GM18868 (cell line): Measurements from ENCODE around the gene MED20.

Experiments
- ATAC-seq: cut with Tn5 transposase; IDR thresholded peaks from one replicate; pipeline ENCODE4 v1.9.1; 2021; ENCODE audit warnings: mild to moderate bottlenecking, moderate library complexity; ENCODE audit not compliant: unreplicated experiment

Gene MED20

DNA sequence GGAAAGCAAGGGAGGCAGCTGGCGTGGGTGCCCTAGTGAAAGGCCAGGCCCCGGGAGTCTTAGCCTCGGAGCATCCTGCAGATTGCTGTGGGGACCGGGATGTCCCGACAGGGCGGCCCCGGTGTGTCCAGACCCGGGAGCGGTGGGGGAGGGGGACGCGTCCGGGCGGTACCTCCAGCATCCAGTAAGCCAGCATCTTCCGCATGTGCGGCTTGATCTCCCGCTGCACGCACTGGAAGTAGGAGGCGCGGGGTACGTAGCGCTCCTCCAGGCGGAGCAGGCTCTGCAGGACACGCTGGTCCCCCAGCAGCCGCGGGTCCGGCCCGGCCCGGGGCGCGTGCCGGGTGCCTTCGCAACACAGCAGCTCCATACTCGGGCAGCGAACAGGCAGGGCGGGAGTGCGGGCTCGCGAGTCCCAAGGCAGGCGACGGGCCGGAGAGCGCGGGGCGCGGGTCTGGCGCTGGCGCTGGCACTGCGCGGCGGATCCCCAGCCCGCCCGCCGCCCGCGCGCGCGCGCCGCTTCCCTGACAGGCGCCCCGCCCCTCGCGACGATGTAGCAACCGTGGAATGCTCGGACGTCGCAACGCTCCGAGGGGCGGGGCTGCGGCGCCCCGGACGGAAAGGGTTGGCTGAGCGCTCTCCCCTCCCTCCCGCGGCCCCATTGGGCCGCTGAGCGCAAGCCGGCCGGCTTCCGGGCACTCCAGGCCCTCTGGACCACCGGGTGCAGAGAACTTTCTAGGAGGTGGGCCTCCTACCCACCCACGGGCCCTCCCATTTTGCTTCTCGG is 20.5 kb upstream of the MED20 start, which contains the start of gene CCND3:
Gene CCND3, minus strand, starts transcription at position 529 of the 787 bp plus-strand sequence. Its CDS starts 159 bp downstream, at position 370.
- peak; percentile 91 for ATAC-seq

DNA sequence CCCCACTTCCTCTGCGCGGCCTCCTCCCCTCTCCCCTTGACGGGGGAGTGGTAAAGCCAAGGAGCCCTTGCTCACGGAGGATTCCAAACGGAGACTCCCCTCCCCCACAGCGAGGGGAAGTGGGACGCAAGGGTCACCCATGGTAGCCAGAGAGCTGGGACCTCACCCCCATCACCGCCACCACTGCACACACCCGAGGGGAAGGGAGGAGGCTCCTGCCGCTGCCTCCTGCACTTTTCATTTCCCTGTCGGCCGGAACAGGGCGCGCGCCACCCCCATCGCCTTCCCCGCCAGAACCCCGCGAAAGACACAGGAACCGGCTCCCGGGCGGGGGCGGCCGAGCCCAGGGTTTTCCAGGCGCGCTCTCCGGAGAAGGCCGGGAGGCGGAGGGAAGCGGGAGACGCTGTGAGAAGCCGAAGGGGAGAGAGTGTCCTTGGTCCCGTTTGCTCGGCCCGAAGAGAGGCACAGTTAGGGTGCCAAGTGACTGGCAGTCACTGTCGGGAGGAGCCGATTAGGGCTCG is 19.9 kb upstream of the MED20 start:
- no peak for ATAC-seq

DNA sequence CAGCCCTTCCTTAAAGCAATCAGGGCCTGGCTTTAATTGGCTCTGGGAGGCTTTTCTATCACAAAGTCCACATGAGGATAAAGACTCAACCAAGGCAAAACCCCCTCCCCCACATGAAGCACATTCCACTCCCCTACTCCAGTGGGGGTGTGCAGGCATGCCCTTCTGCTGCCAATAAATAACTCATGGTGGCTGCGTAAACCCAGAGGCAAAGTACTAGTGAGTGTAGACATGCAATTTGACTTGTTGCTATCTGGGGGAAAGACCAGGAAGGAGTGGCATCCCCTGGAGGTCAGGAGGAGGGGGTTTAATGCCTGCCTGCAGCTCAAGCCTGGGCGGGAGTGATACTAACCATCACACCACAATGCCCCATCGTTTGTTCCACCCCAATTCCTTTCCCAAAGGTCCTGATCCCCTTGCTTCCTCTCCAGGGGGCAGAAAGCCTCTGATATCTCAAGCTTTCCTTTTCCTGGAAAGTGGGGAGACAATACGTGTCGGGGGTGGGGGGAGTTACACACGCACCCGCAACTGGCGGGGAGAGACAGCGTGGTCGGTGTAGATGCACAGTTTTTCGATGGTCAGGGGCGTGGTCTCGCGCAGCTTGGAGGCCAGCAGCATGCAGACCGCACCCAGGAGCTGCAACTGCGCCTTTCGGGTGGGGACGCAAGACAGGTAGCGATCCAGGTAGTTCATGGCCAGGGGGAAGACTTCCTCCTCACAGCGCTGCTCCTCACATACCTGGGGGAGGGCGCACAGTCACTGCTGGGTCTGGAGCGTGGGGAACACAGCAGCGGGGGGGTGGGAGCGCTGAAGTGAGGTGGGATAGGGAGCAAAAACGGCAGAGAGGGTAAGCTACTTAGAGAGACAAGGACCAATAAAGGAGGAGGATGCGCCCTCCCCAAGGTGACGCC is 19.2 kb upstream of the MED20 start:
- no peak for ATAC-seq

DNA sequence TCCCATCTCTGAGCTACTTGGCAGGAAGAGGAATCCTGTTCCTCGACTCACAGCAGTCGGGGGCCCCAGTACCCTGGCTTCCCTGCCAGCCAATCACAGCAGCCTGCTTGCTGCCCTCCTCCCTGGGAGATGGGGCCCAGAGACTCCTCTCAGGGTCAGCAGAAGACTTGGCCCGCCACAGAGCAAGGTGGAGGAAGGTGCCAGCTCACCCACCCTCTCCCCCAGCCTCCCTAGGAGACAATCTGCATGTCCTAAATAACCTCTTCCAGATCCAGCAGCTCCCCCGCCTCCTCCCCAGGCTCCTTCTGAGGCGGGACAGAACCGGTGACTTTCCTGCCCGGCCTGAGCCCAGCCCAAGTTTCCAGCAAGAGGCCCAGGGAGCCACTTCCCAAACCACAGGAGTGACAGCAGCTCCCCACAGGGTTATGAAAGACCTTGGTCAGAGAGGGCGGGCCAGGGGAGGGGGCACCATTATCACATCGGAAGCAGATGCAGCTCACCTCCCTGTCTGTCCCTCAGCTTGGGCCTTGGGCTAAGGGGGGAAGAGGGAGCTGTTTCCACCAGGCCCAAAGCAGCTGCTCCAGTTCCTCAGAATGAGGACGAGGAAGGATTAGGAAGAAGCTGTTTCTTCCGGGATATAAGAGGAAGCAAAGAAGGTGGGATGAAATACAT is 18.4 kb upstream of the MED20 start:
- ATAC-seq: no peak

DNA sequence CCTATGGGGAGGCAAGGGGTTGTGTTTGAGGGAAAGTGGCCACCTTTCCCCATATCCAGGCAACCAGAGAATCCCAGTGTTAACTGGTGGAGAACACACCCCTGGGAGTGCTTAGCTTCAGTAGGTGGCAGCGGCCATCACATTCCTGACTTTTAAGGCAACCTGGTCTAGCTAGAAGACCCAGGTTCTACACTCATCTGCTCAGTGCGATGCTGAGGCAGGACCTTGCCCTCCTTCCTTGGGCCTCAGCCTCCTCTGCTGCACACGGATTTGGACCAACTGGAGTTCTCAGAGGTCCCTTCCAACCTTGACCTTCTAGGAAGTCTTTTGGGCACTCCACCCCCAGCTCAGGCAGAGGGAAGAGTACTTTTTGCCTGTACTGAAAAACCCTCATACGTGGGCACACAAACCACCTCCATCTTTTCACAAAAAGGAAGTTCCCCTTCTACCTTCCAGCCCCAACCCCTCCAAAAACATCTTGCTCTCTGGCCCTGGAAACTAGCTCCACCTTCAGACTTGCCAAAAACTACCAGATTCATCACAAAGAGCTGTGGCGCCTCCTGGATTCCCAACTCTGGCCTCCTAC is 17.7 kb upstream of the MED20 start:
- no peak for ATAC-seq

DNA sequence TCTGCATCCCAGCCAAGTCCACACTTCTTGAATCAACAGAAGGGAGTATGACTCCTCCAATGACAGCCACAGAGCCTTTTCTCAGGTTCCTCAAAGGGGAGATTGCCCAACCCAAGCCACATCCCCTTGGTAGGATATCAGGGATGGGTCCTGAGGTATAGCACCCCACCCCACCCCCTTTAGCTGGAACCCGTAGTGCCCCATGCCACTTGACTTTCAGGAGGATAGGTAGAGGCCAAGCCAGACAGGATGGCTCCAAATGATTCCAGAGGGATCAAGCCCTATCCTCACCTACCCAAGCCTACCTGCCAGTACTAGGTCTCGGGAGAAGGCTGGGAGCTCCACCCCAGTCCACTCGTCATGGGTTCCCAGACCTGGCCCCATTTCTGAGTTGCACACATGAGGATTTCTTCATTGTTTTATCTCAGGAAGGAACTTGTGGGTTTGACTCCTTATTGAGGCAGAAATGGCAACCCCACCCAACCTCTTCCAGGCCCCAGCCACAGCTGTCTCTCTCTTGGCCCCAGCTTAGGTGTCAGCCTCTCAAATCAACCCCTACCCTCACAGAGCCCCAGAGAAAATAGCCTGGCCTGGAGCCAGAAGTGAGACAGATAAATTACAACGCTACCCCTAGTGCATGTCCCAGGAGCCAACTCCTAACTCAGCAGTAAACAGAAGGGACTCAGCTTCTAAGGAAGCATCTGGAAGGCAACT is 17.1 kb upstream of the MED20 start:
- no peak for ATAC-seq

DNA sequence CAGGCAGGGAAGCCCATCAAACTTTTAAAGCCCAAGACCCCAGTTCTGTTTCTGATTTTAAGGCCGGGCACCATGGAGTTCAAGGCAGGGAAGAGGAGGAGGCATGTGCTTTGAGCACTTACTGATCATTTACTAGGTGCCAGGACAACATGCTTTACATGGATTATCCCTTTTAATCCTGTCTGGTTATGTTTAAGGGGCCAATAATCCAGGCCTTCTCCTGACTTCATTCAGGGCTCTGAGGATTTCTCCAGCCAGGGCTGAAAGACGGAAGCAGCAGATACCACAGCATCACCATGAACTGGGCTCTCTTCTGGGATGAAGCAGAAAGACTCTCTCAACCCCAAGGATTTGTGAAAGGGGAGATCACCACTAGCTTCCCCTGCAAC is 16.5 kb upstream of the MED20 start:
- ATAC-seq: no peak

DNA sequence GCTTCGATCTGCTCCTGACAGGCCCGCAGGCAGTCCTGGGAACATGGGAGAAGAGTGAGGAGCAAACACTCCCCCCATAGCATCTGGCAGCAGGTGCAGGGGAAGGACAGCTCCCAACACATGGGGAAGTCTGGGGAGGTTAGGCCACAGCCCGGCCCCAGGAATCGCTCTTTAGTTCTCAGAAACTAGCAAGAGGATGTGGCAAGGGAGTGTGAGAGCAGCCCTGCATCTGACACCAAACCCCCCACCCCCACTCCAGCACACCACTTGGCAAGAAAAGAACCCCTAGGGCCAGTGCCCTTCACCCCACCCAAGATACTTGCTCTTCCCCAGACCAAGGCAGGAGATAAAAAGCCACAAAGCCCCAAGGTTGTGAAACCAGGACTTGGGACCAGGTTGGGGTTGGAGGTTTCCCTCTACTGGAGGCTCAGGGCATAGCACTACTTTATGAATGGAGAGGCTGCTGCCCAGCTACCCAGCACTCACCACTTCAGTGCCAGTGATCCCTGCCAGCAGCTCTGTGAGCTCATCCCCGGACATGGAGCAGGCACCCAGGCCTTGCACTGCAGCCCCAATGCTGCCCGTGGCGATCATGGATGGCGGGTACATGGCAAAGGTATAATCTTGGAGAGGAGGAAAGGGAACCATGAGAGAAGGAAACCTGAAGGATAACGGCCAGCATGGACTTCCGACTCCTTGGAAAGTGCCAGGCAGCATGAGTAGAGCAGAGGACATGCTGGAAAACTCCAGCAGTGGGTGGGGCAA is 15.3 kb upstream of the MED20 start:
- peak; percentile 54 for ATAC-seq

DNA sequence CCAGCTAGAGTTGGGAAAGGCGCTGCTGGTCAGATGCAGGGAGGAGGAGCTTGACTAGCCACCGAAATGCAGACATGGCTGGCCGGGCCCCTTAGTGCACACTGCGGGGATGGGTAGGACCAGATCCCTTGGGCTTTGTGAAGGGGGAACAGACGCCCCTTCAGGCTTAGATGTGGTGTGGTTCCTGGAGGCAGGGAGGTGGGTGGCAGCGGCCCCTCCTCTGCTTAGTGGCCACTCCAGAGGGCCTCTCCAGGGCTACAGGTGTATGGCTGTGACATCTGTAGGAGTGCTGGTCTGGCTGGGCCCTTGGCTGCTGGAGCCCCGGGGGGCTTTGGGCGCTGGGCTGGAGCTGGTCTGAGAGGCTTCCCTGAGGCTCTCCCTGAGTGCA is 14.7 kb upstream of the MED20 start:
- no peak for ATAC-seq

DNA sequence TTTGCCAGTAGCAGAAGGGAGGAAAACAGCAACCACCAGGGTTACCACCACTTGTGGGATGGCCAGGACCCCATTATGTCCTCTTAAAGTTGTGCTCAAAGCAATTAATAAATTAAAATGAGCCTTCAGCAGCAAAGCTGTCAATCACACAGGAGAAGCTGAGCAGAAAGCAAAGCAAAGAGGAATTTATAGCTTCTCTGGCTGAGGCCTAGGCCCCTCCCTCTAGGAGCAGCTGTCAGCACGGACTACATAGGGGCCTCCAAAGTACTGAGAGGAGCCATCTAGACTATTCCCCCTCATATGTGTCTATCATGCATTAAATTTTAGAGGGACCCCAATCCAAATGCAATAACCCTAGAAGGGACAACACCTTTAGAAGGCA is 14.2 kb upstream of the MED20 start:
- no peak for ATAC-seq

DNA sequence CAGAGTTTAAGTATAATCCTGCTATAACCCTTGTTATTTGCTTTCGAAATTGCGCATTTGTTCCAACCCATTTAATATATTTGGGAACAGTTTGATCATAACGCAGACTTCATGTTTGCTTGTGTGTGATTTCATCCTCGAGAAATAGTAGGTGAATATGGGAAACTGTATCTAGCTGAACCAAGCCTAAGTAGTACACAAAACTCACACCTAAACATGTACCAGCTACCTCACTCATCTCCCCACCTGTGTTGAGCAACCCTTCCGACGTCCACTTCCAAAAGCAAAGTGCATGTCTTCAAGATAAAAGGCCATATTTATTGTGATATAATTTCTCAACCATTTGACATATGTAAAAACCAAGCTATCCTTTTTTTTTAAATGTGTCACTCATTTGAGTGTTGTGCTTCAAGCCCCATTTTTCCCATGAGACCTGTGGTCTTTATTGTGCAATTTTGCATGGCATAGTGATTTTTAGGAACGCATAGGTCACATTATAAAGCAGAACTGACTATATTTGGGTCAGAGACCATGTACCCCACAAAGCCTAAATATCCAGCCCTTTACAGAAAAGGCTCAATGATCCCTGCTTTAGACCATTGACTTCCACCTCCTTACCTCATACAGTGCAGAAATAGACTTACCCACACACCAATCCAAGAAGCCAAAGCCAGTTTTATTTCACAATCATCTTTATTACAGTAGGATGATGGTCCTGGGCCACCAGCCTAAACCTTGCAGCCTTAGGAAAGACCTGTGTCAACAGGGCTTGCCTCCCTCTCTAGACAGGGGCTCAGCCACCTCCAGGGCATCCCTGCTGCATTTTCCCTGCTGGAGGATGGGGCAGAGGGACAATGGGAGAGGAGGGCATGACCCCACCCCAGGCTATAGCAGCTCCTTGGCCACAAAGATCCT is 13.6 kb upstream of the MED20 start:
- no peak for ATAC-seq

DNA sequence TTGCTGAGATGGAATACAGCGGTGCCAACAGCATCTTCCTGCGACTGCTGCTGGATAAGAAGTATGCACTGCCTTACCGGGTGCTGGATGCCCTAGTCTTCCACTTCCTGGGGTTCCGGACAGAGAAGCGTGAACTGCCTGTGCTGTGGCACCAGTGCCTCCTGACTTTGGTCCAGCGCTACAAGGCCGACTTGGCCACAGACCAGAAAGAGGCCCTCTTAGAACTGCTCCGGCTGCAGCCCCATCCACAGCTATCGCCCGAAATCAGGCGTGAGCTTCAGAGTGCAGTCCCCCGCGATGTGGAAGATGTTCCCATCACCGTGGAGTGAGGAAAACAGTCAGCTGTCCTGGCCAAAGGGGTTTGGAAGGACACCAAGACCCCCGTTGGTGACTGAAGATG is 11.4 kb upstream of the MED20 start:
- ATAC-seq: no peak

DNA sequence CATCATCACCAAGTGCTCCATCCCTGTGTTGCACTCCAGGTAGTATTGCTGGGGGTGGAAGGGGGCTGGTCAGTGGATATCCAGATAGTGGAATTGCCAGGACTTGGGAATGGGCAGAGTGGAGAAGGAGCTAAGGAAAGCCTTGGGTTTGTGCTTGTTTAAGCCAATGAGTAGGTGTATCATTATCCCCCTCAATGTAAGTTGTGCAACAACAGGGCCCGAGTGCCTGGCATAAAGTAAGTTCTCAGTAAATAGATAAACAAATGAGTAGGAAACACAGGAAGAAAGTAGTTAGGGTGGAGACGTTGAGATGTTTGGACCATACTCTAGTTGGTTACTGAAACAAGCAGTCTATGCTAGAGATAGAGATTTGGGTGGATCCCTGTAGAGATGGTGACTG is 10.9 kb upstream of the MED20 start:
- ATAC-seq: no peak

DNA sequence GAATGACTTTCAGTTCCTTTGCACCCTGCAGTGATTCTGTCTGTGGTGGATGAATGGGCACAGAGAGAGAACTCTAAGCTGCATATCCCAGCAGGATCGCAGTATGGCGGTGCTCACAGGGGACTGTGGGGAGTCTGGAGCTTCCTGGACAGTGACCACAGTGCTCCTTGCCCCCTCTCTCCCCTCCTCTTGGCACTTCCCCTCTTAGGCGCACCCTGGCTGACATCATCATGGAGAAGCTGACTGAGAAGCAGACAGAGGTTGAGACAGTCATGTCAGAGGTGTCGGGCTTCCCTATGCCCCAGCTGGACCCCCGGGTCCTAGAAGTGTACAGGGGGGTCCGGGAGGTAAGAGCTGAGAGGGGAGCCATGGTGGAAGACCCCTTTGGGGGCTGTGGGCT is 9.0 kb upstream of the MED20 start:
- no peak for ATAC-seq

DNA sequence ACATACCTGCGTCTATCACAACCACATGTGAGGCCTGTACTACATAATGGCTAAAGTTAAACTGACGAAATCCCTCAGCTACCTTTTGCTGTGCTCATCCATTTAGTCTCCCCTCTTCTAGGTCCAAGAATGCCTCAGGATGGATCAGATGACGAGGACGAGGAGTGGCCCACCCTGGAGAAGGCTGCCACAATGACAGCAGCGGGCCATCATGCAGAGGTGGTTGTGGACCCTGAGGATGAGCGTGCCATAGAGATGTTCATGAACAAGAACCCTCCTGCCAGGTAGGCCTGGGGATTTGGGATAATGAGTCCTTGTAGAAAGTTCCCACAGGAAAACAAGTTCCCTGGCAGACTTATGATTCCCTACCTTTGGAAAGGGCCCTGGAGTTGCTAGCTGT is 6.3 kb upstream of the MED20 start:
- no peak for ATAC-seq

DNA sequence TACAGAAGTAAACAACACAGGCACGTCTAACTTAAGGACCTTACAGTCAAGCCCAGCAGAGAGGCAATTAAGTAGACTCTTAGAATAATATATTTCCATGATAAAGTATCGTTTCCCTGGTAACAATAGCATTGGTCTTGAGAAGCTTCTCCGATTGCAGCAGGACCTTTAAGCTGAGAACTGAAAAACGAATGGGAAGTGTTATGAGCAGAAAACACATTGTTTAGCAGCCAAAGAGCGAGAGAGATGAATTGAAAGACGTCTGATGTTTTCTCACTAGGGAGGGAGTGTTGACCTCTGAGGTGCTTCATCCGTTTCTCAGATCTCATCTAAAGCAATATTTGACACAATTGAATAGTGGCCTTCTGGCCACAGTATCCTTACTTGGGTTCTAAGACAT is 1.2 kb upstream of the MED20 start:
- ATAC-seq: no peak

DNA sequence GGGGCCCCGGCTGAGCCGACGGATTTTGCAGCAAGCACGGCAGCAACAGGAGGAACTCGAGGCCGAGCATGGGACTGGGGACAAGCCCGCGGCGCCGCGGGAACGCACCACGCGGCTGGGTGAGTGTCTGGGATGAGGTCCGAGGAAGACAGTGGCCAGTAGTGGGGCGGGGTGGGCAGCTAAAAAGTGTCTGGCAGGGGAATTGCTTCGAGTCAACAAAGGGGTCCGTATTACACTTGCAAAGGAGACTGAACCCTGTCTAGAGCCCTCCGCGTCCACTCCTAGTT is 716 bp upstream of the MED20 start:
- ATAC-seq: no peak

DNA sequence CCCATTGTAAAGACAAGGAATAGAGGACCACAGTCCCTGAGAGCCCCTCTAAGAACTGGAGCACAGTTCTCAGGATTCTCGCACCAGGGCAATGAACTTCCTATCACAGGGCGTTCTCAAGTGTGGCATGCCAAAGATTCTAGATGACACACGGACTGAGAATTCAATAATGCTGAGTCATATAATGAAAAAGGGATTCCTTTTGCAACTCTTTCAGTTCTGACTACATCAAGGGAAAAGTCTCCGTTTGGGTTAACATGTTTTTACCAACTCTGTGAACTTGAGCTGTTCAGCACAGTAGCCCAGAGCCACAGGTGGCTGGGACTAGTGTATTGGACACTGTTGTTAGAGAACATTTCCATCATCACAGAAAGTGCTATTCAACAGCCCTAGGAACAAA is 3.4 kb downstream of the MED20 start:
- no peak for ATAC-seq
